ENCODE measurements around the gene BMP4. TPM values are rescaled to one million over a fixed set of nuclear protein-coding genes. Genes with fewer than 3 reads are reported as not detected.
A peak's percentile ranks its signal among the peaks of the same experiment; 100 is the strongest.

Gene BMP4
- total and polyA plus RNA-seq, 2 of the 13 experiments (the other 11 are each of a cell fraction or from before 2014, with no cell fraction given), result 56.4 to 169 TPM

GRCh38 chr14:53934778-53935414, 21.7 kb downstream of the BMP4 start:
- Histone ChIP-seq H3K4me1 (ENCODE audit: insufficient read depth, low read length) (peaks cover 44% of the 10 kb centered on the region), H3K9ac (ENCODE audit: insufficient read depth, low read depth, low read length) (no peak overlapping the region), H3K36me3 (replicated peaks in 1 of 2; ENCODE audit: control insufficient read depth in 1 of 2, insufficient read depth in 2 of 2, low read length in 2 of 2) (no peaks in the 10 kb centered on the region; a peak in 1 of 5 replicates), H3K79me2 (ENCODE audit: insufficient read depth, low read length) (no peaks in the 10 kb centered on the region), H3K4me2 (ENCODE audit: low read depth, low read length) (peak overlapping the region; percentile 32; the same call in 1 of the 2 replicates), H3K27ac (ENCODE audit: extremely low read length, insufficient read depth, low read length) (no peak overlapping the region), H3K9me3 (ENCODE audit: low read length) (no peaks in the 10 kb centered on the region), H4K20me1 (ENCODE audit: insufficient read depth, low read length) (no peaks in the 10 kb centered on the region), H2AFZ (ENCODE audit: low read length) (no peak overlapping the region), H3K4me3 (replicated peaks in 1 of 3; ENCODE audit: insufficient read depth in 1 of 3, low read depth in 2 of 3, low read length in 3 of 3) (no peak overlapping the region), H3K27me3 (ENCODE audit: control insufficient read depth in 1 of 2, insufficient read depth in 2 of 2, low read length in 2 of 2) (no peaks in the 10 kb centered on the region)
- in situ Hi-C loops (cut with HindIII; ENCODE audit: extremely low pct_ligation_motif_present, low pct_unique_long_range_greater_than_20kb) (no loop called here), intact Hi-C loops (cut with micrococcal nuclease; ENCODE audit: unreplicated experiment) (no loop called here)
- DNase-seq (ENCODE audit: low spot score) (peak; percentile 44), FAIRE-seq (no peak), ATAC-seq (peak; percentile 76)
- CTCF ChIA-PET (ENCODE audit: low intra/inter-chr PET ratio, low total read pairs), result no interaction called here
- 50% methylated on average over 7 of the region's 7 CpGs for WGBS (ENCODE audit: low lambda C conversion rate)
- POLR2A ChIA-PET, result interaction anchor here (1.5 kb wide), 1 partner anchor 19 kb away, joined by 3 read pairs; no protein-coding TSS in a partner anchor
- BruUV-seq (replicated peaks), result no TSS peak
- no peak for TF ChIP-seq SOX6 (IDR thresholded peaks at IDR 0.05)
- TF ChIP-seq SOX6 (CRISPR knock-in tag; IDR thresholded peaks at IDR 0.05), result peak; percentile 18; the same call in 1 of the 2 replicates
- TF ChIP-seq HOXA3 (CRISPR knock-in tag; IDR thresholded peaks at IDR 0.05), result no peak
- no peak for TF ChIP-seq ZNF275 (CRISPR knock-in tag; IDR thresholded peaks at IDR 0.05; ENCODE audit: borderline replicate concordance)
- no peak for TF ChIP-seq GABPB1 (CRISPR knock-in tag; IDR thresholded peaks at IDR 0.05)
- TF ChIP-seq ZNF44 (CRISPR knock-in tag; IDR thresholded peaks at IDR 0.05), result no peak
- no peak for TF ChIP-seq FOXA1 (IDR thresholded peaks at IDR 0.05)
- peak; percentile 23; the same call in 1 of the 2 replicates for TF ChIP-seq FOXA1 (CRISPR knock-in tag; IDR thresholded peaks at IDR 0.05)
- TF ChIP-seq ZMAT3 (CRISPR knock-in tag; conservative IDR thresholded peaks at IDR 0.05), result no peak
- no peak for TF ChIP-seq ZNF501 (CRISPR knock-in tag; IDR thresholded peaks at IDR 0.05)
- no peak for TF ChIP-seq SNAPC2 (CRISPR knock-in tag; IDR thresholded peaks at IDR 0.05)
- no peak for TF ChIP-seq ZNF580 (CRISPR knock-in tag; IDR thresholded peaks at IDR 0.05; ENCODE audit: borderline replicate concordance, low read depth)
- no peak for TF ChIP-seq THRA (CRISPR knock-in tag; IDR thresholded peaks at IDR 0.05; ENCODE audit: borderline replicate concordance)
- no peak for TF ChIP-seq GABPA (IDR thresholded peaks at IDR 0.05; ENCODE audit: low read depth, low read length)
- TF ChIP-seq GABPA (CRISPR knock-in tag; IDR thresholded peaks at IDR 0.05; ENCODE audit: low read depth), result no peak
- no peak for TF ChIP-seq ZNF788 (CRISPR knock-in tag; IDR thresholded peaks at IDR 0.05; ENCODE audit: borderline replicate concordance)
- no peak for TF ChIP-seq ZBTB3 (CRISPR knock-in tag; IDR thresholded peaks at IDR 0.05; ENCODE audit: borderline replicate concordance, low read depth)
- TF ChIP-seq ZNF567 (CRISPR knock-in tag; IDR thresholded peaks at IDR 0.05; ENCODE audit: borderline replicate concordance), result no peak
- TF ChIP-seq DZIP1 (CRISPR knock-in tag; IDR thresholded peaks at IDR 0.05), result no peak
- no peak for TF ChIP-seq ZNF33A (CRISPR knock-in tag; IDR thresholded peaks at IDR 0.05; ENCODE audit: borderline replicate concordance)
- no peak for TF ChIP-seq ZNF563 (CRISPR knock-in tag; IDR thresholded peaks at IDR 0.05)

Measured in HepG2 (cell line).